OCI-LY1 (cell line): ENCODE results near the gene ARHGEF35.
"Not testable (repeated sequence)": the region's sequence is repeated elsewhere in the genome, so short reads cannot be mapped to it uniquely, and the experiment has no call there.

Experiments used
- H2AFZ ChIP-seq: fragments of 200-600 bp; sonication (generic), shearing (Covaris generic); 2 replicates; pipeline ENCODE4 v1.6.0; 2014; ENCODE audit warnings: antibody characterized with exemption, mild to moderate bottlenecking, low read length
- H3F3A ChIP-seq: fragments of 200-600 bp; sonication (generic), shearing (Covaris generic); 2 replicates; pipeline ENCODE4 v1.6.0; 2014; ENCODE audit warnings: mild to moderate bottlenecking, antibody characterized with exemption, low read length, moderate library complexity; ENCODE audit not compliant: insufficient read depth
- H3K27ac ChIP-seq: fragments of 200-600 bp; sonication (generic); 2 replicates; pipeline ENCODE4 v1.5.1; 2014; ENCODE audit warnings: low read length, mixed run types, mild to moderate bottlenecking, low read depth; ENCODE audit not compliant: poor library complexity, severe bottlenecking
- H3K27me3 ChIP-seq: fragments of 200-600 bp; sonication (generic); 2 replicates; pipeline ENCODE4 v1.6.0; 2014; ENCODE audit warnings: antibody characterized with exemption, mild to moderate bottlenecking, low read length, moderate library complexity; ENCODE audit not compliant: insufficient read depth
- H3K36me3 ChIP-seq: fragments of 200-600 bp; sonication (generic); 2 replicates; pipeline ENCODE4 v1.6.1; 2014; ENCODE audit warnings: mild to moderate bottlenecking, antibody characterized with exemption, low read length, moderate library complexity, mixed read lengths; ENCODE audit not compliant: insufficient read depth
- H3K4me1 ChIP-seq: fragments of 200-600 bp; sonication (generic); 2 replicates; pipeline ENCODE4 v1.5.1; 2014; ENCODE audit warnings: mild to moderate bottlenecking, low read length, moderate library complexity; ENCODE audit not compliant: insufficient read depth, severe bottlenecking
- H3K4me2 ChIP-seq: fragments of 200-600 bp; sonication (generic), shearing (Covaris generic); 2 replicates; pipeline ENCODE4 v1.6.1; 2014; ENCODE audit warnings: low read length
- H3K4me3 ChIP-seq: fragments of 200-600 bp; sonication (generic); 2 replicates; pipeline ENCODE4 v1.5.1; 2014; ENCODE audit warnings: low read length, low read depth, mild to moderate bottlenecking, mixed read lengths; ENCODE audit not compliant: poor library complexity, severe bottlenecking
- H3K79me2 ChIP-seq: fragments of 200-600 bp; shearing (Covaris generic); 2 replicates; pipeline ENCODE4 v1.6.1; 2016; ENCODE audit warnings: mixed run types, low read length, mixed read lengths; ENCODE audit not compliant: insufficient read depth
- H3K9ac ChIP-seq: fragments of 200-600 bp; sonication (generic), shearing (Covaris generic); 2 replicates; pipeline ENCODE4 v1.6.1; 2014; ENCODE audit warnings: mild to moderate bottlenecking, low read length, mixed read lengths
- H3K9me2 ChIP-seq: fragments of 200-600 bp; sonication (generic), shearing (Covaris generic); 2 replicates; pipeline ENCODE4 v1.6.1; 2014; ENCODE audit warnings: low read depth, mild to moderate bottlenecking, low read length, mixed read lengths
- H3K9me3 ChIP-seq: fragments of 200-600 bp; shearing (Covaris generic); 2 replicates; pipeline ENCODE4 v1.6.1; 2014; ENCODE audit warnings: low read length, mixed read lengths
- H4K20me1 ChIP-seq: fragments of 200-600 bp; sonication (generic), shearing (Covaris generic); 2 replicates; pipeline ENCODE4 v1.6.0; 2016; ENCODE audit warnings: mild to moderate bottlenecking, low read length; ENCODE audit not compliant: insufficient read depth

ARHGEF35 gene

DNA sequence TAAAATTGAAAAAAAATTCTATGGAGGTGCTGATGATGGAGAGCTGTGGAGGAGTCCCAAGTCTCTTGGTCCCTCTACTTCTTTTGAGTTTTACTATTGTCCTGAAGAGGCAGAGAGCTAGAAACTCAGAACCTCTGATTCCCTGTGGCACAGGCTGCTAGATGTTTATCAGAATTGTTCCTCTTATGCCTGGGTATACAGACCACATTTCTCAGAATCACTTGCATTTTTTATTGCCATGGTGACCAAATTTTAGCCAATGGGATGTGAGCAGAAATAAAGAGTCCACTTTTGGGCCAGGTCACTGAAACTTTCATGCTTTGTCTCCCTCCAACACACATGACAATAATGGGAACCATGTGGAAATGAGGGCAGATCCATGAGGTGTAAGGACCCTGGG lies 28.0 kb upstream of the ARHGEF35 start:
- H3K9ac ChIP-seq, H3K9me2 ChIP-seq: not testable (repeated sequence)

DNA sequence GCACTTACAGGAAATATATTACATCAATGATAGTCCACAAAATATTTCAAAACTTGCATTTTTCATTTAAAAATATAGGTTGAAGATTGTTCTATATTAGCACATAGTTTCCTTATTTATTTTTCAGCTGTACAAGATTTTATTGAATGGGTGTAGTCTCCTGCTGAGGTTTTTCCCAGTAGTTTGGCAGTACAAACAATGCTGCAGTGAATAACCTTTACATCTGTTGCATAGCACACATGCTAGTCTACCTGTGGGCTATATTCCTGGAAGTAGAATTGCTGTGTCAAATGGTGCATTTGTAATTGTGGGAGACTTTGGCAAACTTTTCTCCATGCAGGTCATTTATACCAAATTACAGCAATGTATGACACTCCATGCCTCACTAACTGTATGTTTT lies 24.9 kb upstream of the ARHGEF35 start:
- H3K79me2 ChIP-seq, H3K27me3 ChIP-seq, H3K9ac ChIP-seq, H3K4me2 ChIP-seq, H2AFZ ChIP-seq, H3K9me3 ChIP-seq, H3K27ac ChIP-seq, H3F3A ChIP-seq, H3K4me3 ChIP-seq, H3K4me1 ChIP-seq, H3K9me2 ChIP-seq, H3K36me3 ChIP-seq, H4K20me1 ChIP-seq: not testable (repeated sequence)

More for the DNA sequence above, 28.0 kb upstream of the ARHGEF35 start:
- not testable (repeated sequence) for H3K27ac ChIP-seq, H3K9me3 ChIP-seq, H4K20me1 ChIP-seq, H3K36me3 ChIP-seq, H3F3A ChIP-seq, H2AFZ ChIP-seq, H3K27me3 ChIP-seq, H3K4me1 ChIP-seq, H3K4me3 ChIP-seq, H3K79me2 ChIP-seq, H3K4me2 ChIP-seq

DNA sequence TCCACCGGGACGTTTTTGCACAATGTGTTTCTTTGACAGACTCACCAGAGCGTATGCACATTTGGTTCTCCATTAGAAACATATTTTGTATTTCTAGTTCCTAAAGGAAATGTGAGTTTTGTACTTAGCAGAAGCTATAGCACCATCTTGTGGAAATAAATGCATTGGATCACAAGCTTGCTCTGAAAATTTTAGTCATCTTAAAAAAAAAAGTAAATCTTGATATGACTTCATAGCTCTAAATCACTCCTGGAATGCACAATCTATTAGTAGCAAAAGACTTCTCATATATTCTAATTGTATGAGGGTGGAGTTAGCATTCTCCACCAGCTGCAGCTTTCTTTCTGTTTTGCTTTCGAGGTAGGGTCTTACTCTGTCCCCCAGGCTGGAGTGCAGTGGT lies 23.5 kb upstream of the ARHGEF35 start:
- H3K36me3 ChIP-seq, H2AFZ ChIP-seq, H3K27ac ChIP-seq, H3K9ac ChIP-seq, H3K4me1 ChIP-seq, H3K79me2 ChIP-seq, H3K9me3 ChIP-seq, H3K9me2 ChIP-seq, H3K4me3 ChIP-seq, H3K4me2 ChIP-seq, H3K27me3 ChIP-seq, H4K20me1 ChIP-seq, H3F3A ChIP-seq: not testable (repeated sequence)

DNA sequence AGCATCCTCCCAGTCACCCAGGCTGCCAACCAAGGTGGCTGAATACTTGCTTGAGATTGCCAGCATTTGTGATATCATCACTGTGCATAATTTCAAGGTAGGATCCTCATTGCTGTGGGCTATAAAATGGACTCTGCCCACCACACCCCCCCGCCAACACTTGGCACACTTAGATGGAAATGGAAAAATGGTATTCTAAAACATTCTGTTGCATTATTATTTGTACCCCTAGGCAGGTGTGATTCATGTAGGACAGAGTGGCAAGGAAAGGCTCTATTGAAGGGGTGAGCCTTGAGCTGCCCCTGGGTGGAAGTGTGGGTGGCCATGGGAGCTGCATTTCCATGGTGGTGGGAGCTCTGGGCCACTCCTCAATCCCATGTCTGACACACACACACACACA lies 22.9 kb upstream of the ARHGEF35 start:
- H3K9me2 ChIP-seq, H3K27ac ChIP-seq, H3K79me2 ChIP-seq, H3F3A ChIP-seq, H3K9me3 ChIP-seq, H4K20me1 ChIP-seq, H3K36me3 ChIP-seq, H3K4me1 ChIP-seq, H3K4me3 ChIP-seq, H3K27me3 ChIP-seq, H2AFZ ChIP-seq, H3K4me2 ChIP-seq, H3K9ac ChIP-seq: not testable (repeated sequence)

DNA sequence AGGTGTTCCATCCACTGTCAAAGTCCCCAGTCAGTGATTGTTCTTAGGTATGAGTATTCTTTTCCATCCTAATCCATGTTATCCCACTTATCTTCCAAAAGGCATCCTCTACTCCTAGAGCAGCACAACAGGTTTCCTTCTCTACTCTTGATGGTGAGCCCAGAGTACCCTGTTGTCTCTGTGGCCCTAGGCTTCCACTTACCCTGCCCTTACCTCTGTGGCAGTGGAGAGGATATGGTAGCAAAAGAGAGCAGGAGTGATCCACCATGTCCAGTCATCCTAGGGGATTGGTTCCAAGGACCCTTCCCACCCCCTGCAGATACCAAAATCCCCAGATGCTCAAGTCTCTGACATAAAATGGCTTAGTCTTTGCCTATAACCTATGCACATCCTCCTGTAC lies 21.6 kb upstream of the ARHGEF35 start:
- H3K4me3 ChIP-seq, H3K4me2 ChIP-seq, H3K4me1 ChIP-seq, H2AFZ ChIP-seq, H3K27ac ChIP-seq, H3K9me3 ChIP-seq, H3K9me2 ChIP-seq, H4K20me1 ChIP-seq, H3F3A ChIP-seq, H3K9ac ChIP-seq, H3K27me3 ChIP-seq, H3K36me3 ChIP-seq, H3K79me2 ChIP-seq: not testable (repeated sequence)

DNA sequence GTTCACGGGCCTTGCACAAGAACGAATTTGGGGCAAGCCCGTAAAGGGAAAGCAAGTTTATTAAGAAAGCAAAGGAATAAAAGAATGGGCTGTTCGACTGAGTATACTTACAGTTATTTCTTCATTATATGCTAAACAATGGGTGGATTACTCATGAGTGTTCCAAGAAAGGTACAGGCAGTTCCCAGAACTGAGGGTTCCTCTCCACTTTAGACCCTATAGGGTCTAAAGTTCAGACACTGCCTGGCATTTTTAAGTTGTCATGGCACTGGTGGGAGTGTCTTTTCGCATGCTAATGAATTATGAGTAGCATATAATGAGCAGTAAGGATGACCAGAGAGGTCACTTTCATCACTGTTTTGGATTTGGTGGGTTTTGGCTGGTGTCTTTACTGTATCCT lies 9.7 kb upstream of the ARHGEF35 start:
- H3K79me2 ChIP-seq, H3K4me2 ChIP-seq, H3K9me3 ChIP-seq, H3K27ac ChIP-seq, H3K4me3 ChIP-seq, H3K4me1 ChIP-seq, H3F3A ChIP-seq, H3K9ac ChIP-seq, H2AFZ ChIP-seq, H4K20me1 ChIP-seq, H3K9me2 ChIP-seq, H3K27me3 ChIP-seq, H3K36me3 ChIP-seq: not testable (repeated sequence)

DNA sequence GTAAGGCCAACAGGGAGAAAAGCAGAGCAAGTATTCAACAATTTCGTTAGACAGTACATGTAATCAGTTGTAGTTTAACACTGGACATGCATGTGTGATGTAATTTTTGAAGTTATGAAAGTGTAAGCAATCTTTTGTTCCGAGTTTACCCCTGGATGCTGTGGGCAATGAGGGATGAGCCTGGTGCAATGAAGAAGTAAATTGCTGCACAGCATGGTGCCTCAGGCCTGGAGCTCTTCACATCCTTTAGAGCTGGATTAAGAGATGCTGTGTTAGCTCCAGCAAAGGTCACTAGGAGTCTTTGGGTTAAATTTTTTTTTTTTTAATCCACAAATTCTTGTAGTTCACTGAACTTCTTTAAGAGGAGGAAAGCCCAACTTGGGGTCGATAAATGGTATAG lies 7.5 kb upstream of the ARHGEF35 start:
- not testable (repeated sequence) for H3K4me3 ChIP-seq, H3K9ac ChIP-seq, H3K4me1 ChIP-seq, H3K9me2 ChIP-seq, H3K9me3 ChIP-seq, H2AFZ ChIP-seq, H3K79me2 ChIP-seq, H3F3A ChIP-seq, H3K27ac ChIP-seq, H3K4me2 ChIP-seq, H3K36me3 ChIP-seq, H3K27me3 ChIP-seq, H4K20me1 ChIP-seq

DNA sequence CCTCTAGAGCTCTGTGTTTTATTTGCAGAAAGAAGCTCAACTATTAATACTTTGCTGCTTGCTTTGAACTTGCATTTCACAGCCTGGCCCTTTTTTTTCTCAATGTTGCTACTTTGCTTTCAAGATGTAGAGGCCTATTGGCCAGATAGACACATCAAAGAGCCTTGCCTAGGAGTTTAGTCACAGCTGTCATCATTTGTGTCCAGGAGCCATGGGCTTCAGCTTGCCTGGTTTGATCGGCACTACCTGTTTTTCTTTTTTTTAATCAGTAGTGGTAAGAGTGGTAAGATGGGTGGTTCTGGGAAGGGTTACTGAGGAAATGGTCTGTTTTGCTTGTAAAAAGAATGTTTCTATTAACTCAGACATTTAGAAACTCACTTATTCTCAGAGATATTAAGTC lies 6.3 kb upstream of the ARHGEF35 start:
- H3K27me3 ChIP-seq, H3K4me1 ChIP-seq, H3K9ac ChIP-seq, H3K4me3 ChIP-seq, H3K9me3 ChIP-seq, H3K27ac ChIP-seq, H3K4me2 ChIP-seq, H3F3A ChIP-seq, H3K36me3 ChIP-seq, H2AFZ ChIP-seq, H3K79me2 ChIP-seq, H3K9me2 ChIP-seq, H4K20me1 ChIP-seq: not testable (repeated sequence)
